IMR-90 (cell line): ENCODE results near the gene EFCAB10.

ENCODE experiments used
- MAFK ChIP-seq: IDR thresholded peaks from 2 replicates; pipeline ENCODE4 v1.6.1; 2012; ENCODE audit warnings: low read depth, low read length, improper control_type of control experiment
- RAD21 ChIP-seq: IDR thresholded peaks from 2 replicates; pipeline ENCODE4 v1.6.1; 2012; ENCODE audit warnings: low read length, improper control_type of control experiment
- RCOR1 ChIP-seq: IDR thresholded peaks from 2 replicates; pipeline ENCODE4 v1.6.1; 2012; ENCODE audit warnings: mild to moderate bottlenecking, low read length, improper control_type of control experiment; ENCODE audit not compliant: insufficient replicate concordance
- RFX5 ChIP-seq: IDR thresholded peaks from 2 replicates; pipeline ENCODE4 v1.8.0; 2012; ENCODE audit warnings: low read depth, mild to moderate bottlenecking, low read length, moderate library complexity
- SMC3 ChIP-seq: fragments of 150-350 bp; IDR thresholded peaks from 2 replicates; pipeline ENCODE4 v1.6.1; 2016; ENCODE audit warnings: low read depth, mild to moderate bottlenecking, antibody characterized with exemption, low read length, moderate library complexity
- TF ChIP-seq, protein P1 (sequence below): conservative IDR thresholded peaks from 2 replicates; pipeline ENCODE4 v1.5.1; 2012; ENCODE audit warnings: mild to moderate bottlenecking, low read depth, low read length, improper control_type of control experiment

DNA sequence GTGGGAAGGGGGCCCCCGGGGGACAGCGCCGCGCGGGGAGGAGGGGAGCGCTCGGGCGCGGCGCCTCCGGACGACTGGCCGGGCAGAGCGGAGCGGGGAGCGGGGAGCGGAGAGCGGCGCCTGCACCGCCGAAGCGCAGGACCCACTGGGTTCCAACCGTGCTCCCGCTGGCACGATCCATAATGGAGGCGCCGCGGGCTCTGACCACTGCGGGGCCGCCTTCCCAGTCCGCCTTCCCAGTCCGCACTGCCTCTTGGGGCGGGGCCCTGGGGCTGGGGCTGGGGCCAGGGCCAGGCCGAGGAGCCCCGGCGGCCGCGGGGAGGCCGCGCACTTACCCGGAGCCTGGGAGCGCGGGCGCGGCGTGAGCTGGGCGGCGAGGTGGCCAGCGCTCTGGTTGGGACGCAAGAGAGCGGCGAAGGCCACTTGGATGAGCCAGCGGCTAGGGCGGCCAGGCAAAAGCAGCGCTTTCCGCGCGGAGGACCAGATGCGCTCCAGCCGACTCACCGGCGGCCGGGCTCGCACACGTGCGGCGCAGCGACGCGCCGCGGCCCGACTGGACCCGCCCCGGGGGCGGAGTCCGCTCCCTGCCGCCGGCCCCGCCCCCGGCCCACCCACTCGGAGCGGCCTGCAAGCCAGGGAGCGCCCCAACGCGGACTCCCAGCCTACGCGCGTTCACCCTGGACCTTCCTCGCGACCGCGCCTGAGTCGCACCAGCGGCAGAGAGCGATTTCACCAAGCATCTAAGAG, 59.4 kb downstream of the EFCAB10 start, which contains the start of gene PUS7:
- TF ChIP-seq, protein P1, sequence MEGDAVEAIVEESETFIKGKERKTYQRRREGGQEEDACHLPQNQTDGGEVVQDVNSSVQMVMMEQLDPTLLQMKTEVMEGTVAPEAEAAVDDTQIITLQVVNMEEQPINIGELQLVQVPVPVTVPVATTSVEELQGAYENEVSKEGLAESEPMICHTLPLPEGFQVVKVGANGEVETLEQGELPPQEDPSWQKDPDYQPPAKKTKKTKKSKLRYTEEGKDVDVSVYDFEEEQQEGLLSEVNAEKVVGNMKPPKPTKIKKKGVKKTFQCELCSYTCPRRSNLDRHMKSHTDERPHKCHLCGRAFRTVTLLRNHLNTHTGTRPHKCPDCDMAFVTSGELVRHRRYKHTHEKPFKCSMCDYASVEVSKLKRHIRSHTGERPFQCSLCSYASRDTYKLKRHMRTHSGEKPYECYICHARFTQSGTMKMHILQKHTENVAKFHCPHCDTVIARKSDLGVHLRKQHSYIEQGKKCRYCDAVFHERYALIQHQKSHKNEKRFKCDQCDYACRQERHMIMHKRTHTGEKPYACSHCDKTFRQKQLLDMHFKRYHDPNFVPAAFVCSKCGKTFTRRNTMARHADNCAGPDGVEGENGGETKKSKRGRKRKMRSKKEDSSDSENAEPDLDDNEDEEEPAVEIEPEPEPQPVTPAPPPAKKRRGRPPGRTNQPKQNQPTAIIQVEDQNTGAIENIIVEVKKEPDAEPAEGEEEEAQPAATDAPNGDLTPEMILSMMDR: no peak
- TF ChIP-seq SMC3 (no peak), RCOR1 (no peak), RFX5 (no peak), RAD21 (no peak), MAFK (no peak)
